Ramos (cell line): ENCODE measurements around the gene KCNAB2.

Experiments
- in situ Hi-C: fragments of 300-500 bp; cut with MboI; formaldehyde crosslinking; loops from one replicate; pipeline ENCODE4 v1.14.3; 2022; ENCODE audit warnings: low sequenced_read_pairs; ENCODE audit not compliant: unreplicated experiment

Gene KCNAB2

DNA sequence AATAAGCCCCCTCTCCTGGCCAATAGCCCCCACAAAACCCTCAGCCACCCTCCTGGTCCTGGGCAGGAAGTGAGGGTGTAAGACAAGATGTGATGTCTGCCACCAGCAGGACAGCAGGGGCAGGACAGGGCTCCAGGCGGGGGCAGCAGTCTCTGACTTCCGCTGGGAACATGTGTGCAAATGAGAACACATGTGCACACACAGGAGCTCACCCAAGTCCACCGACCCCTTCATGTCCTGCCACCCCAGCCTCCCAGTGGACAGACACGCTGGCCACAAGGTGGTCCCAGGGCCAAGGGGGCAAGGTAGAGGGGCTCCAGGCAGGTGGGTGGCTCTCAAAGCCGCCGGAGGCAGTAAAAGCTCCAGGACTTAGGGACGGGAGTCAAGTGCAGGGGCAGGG lies 60.1 kb downstream of the KCNAB2 start:
- in situ Hi-C loops, result no loop called here

GRCh38 chr1:6106321-6106731 lies 60.6 kb downstream of the KCNAB2 start:
- in situ Hi-C loops, result no loop called here

GRCh38 chr1:6106977-6107376 lies 61.3 kb downstream of the KCNAB2 start:
- in situ Hi-C loops, result no loop called here

DNA sequence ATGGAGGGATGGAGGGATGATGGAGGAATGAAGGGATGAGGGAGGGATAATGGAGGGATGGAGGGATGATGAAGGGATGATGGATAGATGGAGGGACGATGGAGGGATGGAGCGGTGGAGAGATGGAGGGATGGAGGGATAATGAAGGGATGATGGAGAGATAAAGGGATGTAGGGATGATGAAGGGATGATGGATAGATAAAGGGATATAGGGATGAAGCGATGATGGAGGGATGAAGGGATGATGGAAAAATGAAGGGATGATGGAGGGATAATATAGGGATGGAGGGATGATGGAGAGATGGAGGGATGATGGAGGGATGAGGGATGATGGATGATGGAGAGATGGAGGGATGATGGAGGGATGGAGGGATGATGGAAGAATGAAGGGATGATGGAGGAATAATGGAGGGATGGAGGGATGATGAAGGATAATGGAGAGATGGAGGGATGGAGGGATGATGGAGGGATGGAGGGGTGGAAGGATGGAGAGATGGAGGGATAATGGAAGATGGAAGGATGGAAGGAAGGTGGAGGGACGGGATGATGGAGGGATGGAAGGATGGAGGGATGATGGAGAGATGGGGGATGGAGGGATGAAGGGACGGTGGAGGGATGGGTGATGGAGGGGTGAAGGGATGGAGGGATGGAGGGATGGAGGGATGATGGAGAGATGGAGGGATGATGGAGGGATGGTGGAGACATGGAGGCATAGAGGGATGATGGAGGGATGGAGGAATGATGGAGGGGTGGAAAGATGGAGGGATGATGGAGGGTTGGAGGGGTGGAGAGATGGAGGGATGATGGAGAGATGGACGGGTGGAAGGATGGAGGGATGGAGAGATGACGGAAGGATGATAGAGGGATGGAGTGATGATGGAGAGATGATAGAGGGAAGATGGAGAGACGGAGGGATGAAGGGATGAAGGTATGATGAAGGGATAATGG lies 62.0 kb downstream of the KCNAB2 start:
- in situ Hi-C loops, result no loop called here

GRCh38 chr1:6108476-6108875 lies 62.8 kb downstream of the KCNAB2 start:
- in situ Hi-C loops, result no loop called here

DNA sequence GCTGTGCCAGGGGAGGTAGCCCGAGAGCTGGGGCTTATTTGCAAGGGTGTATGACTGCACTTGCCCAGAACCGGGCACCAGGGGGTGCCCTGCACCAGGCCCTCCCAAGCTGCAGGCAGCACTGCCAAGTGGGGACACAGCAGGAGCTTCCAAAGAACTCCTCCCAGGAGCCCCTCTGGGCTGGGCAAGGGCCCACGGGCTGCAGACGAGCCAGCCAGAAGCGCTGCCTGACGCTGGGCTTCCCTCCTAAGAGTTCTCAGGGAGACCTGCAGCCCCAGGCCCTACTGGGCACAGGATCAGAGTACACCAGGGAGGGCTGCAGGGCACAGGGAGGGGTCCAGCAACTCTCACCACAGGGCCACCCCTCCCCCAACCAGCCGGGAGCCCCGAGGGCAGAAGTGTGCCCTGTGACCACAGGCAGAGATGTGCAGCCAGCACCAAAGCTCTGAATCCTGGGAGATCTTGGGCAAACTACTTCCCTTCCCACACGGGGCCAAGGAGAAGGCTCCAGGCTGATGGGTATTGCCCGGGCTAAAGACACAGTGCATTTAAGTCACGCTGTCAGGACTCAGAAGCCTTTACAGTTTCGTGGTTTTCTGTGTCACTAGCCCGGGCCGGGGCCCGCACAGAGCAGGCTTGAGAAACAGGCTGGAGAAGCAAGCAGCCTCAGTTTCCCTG lies 63.4 kb downstream of the KCNAB2 start:
- in situ Hi-C loops, result no loop called here

GRCh38 chr1:6109688-6110087 lies 64.0 kb downstream of the KCNAB2 start:
- in situ Hi-C loops, result no loop called here

DNA sequence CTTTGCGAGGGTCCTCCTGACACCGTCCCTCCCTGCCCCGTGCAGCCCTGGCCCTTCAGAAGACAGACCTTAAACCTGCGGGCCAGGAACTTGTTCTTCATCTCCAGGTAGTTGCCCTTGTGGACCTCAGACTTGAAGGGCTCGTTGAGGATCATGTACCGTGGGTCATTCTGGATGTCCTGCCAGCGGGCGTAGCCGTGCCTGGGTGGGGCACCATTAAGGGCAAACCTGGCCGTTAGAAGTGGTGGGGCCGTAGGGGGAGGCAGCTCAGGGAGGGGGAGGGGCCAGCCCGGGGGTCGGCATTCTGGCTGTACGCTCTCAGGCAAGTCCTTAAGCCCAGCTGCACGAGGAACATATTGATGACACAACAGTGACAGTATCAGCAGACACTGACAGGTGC lies 64.6 kb downstream of the KCNAB2 start:
- in situ Hi-C loops, result no loop called here

- in situ Hi-C loops, result no loop called here
Measured at GRCh38 chr1:6111571-6111970, 65.9 kb downstream of the KCNAB2 start.

GRCh38 chr1:6111991-6112689 lies 66.5 kb downstream of the KCNAB2 start:
- in situ Hi-C loops, result no loop called here

GRCh38 chr1:6112690-6113005 lies 67.0 kb downstream of the KCNAB2 start:
- in situ Hi-C loops, result no loop called here

- in situ Hi-C loops, result no loop called here
Measured at GRCh38 chr1:6113116-6113515, 67.4 kb downstream of the KCNAB2 start.

DNA sequence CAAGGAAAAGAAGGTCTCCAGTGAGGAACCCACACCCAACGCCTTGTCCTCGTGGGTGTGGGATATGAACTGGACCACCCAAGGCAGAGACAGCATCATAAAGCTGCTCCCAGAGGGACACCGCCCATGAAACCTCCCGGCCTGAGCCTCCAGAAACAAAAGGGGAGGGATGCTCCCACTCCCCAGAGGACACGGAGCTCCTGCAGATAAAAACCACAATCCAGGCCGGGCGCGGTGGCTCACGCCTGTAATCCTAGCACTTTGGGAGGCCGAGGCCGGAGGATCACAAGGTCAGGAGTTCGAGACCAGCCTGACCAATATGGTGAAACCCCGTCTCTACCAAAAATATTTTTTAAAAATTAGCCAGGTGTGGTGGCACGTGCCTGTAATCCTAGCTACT lies 68.1 kb downstream of the KCNAB2 start:
- in situ Hi-C loops, result no loop called here

GRCh38 chr1:6116137-6116536 lies 70.4 kb downstream of the KCNAB2 start:
- in situ Hi-C loops, result no loop called here

GRCh38 chr1:6117064-6117463 lies 71.4 kb downstream of the KCNAB2 start:
- in situ Hi-C loops, result no loop called here

DNA sequence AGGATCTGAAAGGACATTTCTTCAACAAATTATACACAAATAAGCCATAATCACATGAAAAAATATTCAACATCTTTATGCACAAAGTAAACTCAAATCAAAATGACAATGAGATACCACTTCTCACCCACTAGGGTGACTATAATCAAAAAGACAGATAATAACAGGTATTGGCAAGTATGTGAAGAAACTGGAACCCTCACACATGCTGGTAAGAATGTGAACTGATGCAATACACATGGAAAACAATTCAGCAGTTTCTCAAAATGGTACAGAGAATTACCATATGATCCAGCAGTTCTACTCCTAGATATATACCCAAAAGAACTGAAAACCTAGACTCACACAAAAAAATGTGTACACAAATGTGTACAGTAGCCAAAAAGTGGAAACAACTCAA lies 71.9 kb downstream of the KCNAB2 start:
- in situ Hi-C loops, result no loop called here

DNA sequence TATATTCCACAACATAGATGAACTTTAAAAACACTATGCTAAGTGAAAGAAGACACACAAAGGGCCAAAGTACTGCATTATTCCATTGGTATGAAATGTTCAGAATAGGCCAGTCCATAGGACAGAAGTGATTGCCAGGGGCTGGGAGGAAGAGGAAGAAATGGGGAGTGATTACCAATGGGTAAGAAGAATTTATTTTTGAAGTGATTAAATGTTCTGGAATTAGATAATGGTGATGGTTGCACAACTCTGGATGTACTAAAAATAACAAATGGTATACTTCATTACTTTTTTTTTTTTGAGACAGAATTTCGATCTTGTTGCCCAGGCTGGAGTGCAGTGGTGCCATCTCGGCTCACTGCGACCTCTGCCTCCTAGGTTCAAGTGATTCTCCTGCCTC lies 72.7 kb downstream of the KCNAB2 start:
- in situ Hi-C loops, result no loop called here

- in situ Hi-C loops, result no loop called here
Measured at GRCh38 chr1:6121021-6121421, 75.3 kb downstream of the KCNAB2 start.

GRCh38 chr1:6121651-6122370 lies 76.1 kb downstream of the KCNAB2 start:
- in situ Hi-C loops, result no loop called here

GRCh38 chr1:6123083-6123482 lies 77.4 kb downstream of the KCNAB2 start:
- in situ Hi-C loops, result no loop called here

GRCh38 chr1:6123816-6124215 lies 78.1 kb downstream of the KCNAB2 start:
- in situ Hi-C loops, result no loop called here
